BJ (cell line): ENCODE data around the gene NCOA3. TPM values are rescaled to one million over a fixed set of nuclear protein-coding genes. Genes with fewer than 3 reads are reported as not detected.

Experiments
- CTCF ChIA-PET: fragments of 350-600 bp; formaldehyde crosslinking; extraction: SDS; loops from one replicate; lab custom pipeline; 2021; ENCODE audit warnings: antibody characterized with exemption, inconsistent platforms; lab: Yijun Ruan, JAX
- POLR2A ChIA-PET: fragments of 300-600 bp; sonication (Branson Sonifier 250); formaldehyde crosslinking; extraction: SDS; loops from one replicate; lab custom pipeline; 2021; ENCODE audit warnings: antibody characterized with exemption; lab: Charles Lee
- DNase-seq: peaks from one replicate; pipeline ENCODE4 v3.0.0-alpha.2; 2011; ENCODE audit warnings: low read depth
- H3K27me3 ChIP-seq: 2 replicates; pipeline ENCODE4 v1.6.0; 2011; ENCODE audit warnings: low read length; ENCODE audit not compliant: control insufficient read depth, insufficient read depth
- H3K36me3 ChIP-seq: 2 replicates; pipeline ENCODE4 v1.5.1; 2011; ENCODE audit warnings: low read length; ENCODE audit not compliant: control insufficient read depth, insufficient read depth
- H3K4me3 ChIP-seq: 2 replicates; pipeline ENCODE4 v1.5.1; 2011; ENCODE audit warnings: low read depth, mild to moderate bottlenecking, control low read depth, low read length
- CTCF ChIP-seq: IDR thresholded peaks from 2 replicates; pipeline ENCODE4 v1.5.1; 2011; ENCODE audit warnings: low read depth, mild to moderate bottlenecking, control low read depth, inconsistent platforms, low read length, moderate library complexity; ENCODE audit not compliant: insufficient read depth
- polyA plus RNA-seq: library from polyadenylated mRNA; depleted of rRNA; stranded (reverse); fragments of >200 nt; gene quantifications from 2 replicates; pipeline ENCODE4 v1.2.3, GENCODE V29; 2011

The NCOA3 gene
- polyA plus RNA-seq, 1 experiment, result 23.6 TPM

DNA sequence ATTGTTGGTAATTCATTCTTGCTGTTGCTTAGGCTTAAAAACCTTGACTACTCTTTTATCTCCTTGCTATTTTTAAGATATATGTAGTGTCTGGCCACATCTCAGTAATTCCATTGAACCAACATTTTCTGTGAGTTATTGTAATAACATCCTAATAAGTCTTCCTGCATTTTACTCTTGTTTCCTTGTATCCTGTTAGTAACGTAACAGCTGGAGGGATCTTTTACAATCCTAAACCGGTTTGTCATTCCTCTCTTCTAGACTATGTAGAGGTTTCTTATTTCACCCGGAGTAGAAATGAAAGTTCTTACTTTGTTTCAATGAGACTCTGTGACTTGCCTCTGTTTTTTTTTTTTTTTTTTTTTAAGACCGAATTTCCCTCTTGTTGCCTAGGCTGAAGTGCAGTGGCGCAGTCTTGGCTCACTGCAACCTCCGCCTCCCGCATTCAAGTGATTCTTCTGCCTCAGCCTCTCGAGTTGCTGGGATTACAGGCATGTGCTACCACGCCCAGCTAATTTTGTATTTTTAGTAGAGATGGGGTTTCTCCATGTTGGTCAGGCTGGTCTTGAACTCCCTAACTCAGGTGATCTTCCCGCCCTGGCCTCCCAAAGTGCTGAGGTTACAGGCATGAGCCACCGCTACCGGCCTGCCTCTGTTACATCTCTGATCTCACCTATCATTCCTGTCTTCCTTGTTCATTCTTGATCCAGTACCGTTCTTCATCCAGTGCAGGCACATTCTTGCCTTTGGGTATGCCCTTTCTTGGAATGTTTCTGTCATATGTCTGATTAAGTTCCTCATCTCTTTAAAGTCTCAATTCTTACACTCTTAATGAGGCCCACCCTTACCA lies 44.7 kb downstream of the NCOA3 start:
- CTCF ChIA-PET, result no interaction called here
- no peak for TF ChIP-seq CTCF

GRCh38 chr20:47547034-47547387 lies 45.3 kb downstream of the NCOA3 start:
- DNase-seq, result no peak
- H3K36me3 ChIP-seq, result no peaks in the 10 kb centered on the region
- H3K4me3 ChIP-seq, result no peak overlapping the region
- no peak for TF ChIP-seq CTCF
- CTCF ChIA-PET, result no interaction called here
- H3K27me3 ChIP-seq, result no peaks in the 10 kb centered on the region
- POLR2A ChIA-PET, result no interaction called here

More for the DNA sequence above, 44.7 kb downstream of the NCOA3 start:
- peak; percentile 79 for DNase-seq
- Histone ChIP-seq H3K36me3 (no peaks in the 10 kb centered on the region), H3K27me3 (no peaks in the 10 kb centered on the region), H3K4me3 (no peak overlapping the region)
- POLR2A ChIA-PET, result no interaction called here

DNA sequence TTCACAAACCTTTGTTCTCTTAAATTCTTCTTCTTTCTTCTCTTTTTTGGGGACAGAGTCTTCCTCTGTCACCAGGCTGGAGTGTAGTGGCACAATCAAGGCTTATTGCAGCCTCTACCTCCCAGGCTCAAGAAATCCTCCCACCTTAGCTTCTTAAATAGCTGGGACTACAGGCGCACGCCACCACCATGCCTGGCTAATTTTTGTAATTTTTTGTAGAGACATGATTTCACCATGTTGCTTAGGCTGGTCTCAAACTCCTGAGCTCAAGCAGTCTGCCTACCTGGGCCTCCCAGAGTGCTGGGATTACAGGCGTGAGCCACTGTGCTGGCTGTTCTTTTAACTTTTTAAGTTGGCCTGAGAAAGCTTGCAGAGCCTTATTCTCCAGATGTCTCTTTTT lies 48.0 kb downstream of the NCOA3 start:
- ChIA-PET POLR2A (no interaction called here), CTCF (interaction anchor here (1.1 kb wide), 1 partner anchor 10 kb away, joined by 4 read pairs; no protein-coding TSS in a partner anchor)
- Histone ChIP-seq H3K4me3 (no peak overlapping the region), H3K36me3 (no peaks in the 10 kb centered on the region), H3K27me3 (no peaks in the 10 kb centered on the region)
- TF ChIP-seq CTCF, result no peak
- no peak for DNase-seq

GRCh38 chr20:47551222-47551621 lies 49.5 kb downstream of the NCOA3 start:
- Histone ChIP-seq H3K4me3 (no peak overlapping the region), H3K36me3 (no peaks in the 10 kb centered on the region), H3K27me3 (no peaks in the 10 kb centered on the region)
- ChIA-PET CTCF (no interaction called here), POLR2A (no interaction called here)
- TF ChIP-seq CTCF, result no peak
- no peak for DNase-seq

- POLR2A ChIA-PET, result no interaction called here
Observed at GRCh38 chr20:47551841-47552240, 50.2 kb downstream of the NCOA3 start.

More at GRCh38 chr20:47551841-47552240, 50.2 kb downstream of the NCOA3 start:
- H3K4me3 ChIP-seq, result no peak overlapping the region
- H3K36me3 ChIP-seq, result no peaks in the 10 kb centered on the region
- DNase-seq, result no peak
- H3K27me3 ChIP-seq, result no peaks in the 10 kb centered on the region
- no peak for TF ChIP-seq CTCF
- CTCF ChIA-PET, result no interaction called here
